SK-N-SH (cell line): ENCODE results near the gene KCTD5. TPM values are rescaled to one million over a fixed set of nuclear protein-coding genes. Genes with fewer than 3 reads are reported as not detected.

Source experiments
- CTCF ChIA-PET: fragments of 300-600, 350-600 bp; formaldehyde crosslinking; extraction: SDS; loops from one replicate; lab custom pipeline; 2021; lab: Yijun Ruan, JAX
- POLR2A ChIA-PET: fragments of 350-600 bp; sonication (Branson Sonifier 250); formaldehyde crosslinking; extraction: SDS; loops from one replicate; lab custom pipeline; 2020; ENCODE audit warnings: antibody characterized with exemption, inconsistent platforms; lab: Yijun Ruan, JAX
- DNase-seq: peaks from one replicate; pipeline ENCODE4 v3.0.0; 2012
- H2AFZ ChIP-seq: fragments of 200-600 bp; sonication (generic); 2 replicates; pipeline ENCODE4 v1.8.1; 2016; ENCODE audit warnings: antibody characterized with exemption, mild to moderate bottlenecking, low read depth
- H3F3A ChIP-seq: fragments of 200-600 bp; sonication (generic); replicated peaks from 2 replicates; pipeline ENCODE3; 2016; ENCODE audit warnings: antibody characterized with exemption, mild to moderate bottlenecking; ENCODE audit not compliant: insufficient read depth
- H3K27ac ChIP-seq, 2 experiments: fragments of 200-500 bp in 1 of 2; fragments of 200-600 bp in 1 of 2; sonication (Bioruptor generic) in 1 of 2; sonication (generic), shearing (Covaris generic) in 1 of 2; 2 replicates each; pipeline versions ENCODE4 v1.5.1 to v1.6.1; 2014 to 2016; ENCODE audit warnings: low read depth in 2 of 2, inconsistent platforms in 1 of 2, low read length in 1 of 2, mild to moderate bottlenecking in 1 of 2, mixed read lengths in 1 of 2
- H3K27me3 ChIP-seq: fragments of 200-600 bp; sonication (generic), shearing (Covaris generic); 2 replicates; pipeline ENCODE4 v1.6.1; 2016; ENCODE audit warnings: mixed run types; ENCODE audit not compliant: insufficient read depth
- H3K36me3 ChIP-seq, 2 experiments: fragments of 200-500 bp in 1 of 2; fragments of 200-600 bp in 1 of 2; sonication (Bioruptor generic) in 1 of 2; sonication (generic) in 1 of 2; replicated peaks in 1 of 2; 2 replicates each; pipeline versions ENCODE3 to v1.5.1; 2014 to 2016; ENCODE audit warnings: low read length in 1 of 2, mild to moderate bottlenecking in 1 of 2; ENCODE audit not compliant: insufficient read depth in 2 of 2, control insufficient read depth in 1 of 2
- H3K4me1 ChIP-seq, 2 experiments: fragments of 200-500 bp in 1 of 2; fragments of 200-600 bp in 1 of 2; sonication (Bioruptor generic) in 1 of 2; sonication (generic), shearing (Covaris generic) in 1 of 2; 2 replicates each; pipeline versions ENCODE4 v1.5.1 to v1.6.1; 2014 to 2016; ENCODE audit warnings: low read depth in 1 of 2, low read length in 1 of 2, mixed run types in 1 of 2; ENCODE audit not compliant: insufficient read depth in 2 of 2, control insufficient read depth in 1 of 2
- H3K4me2 ChIP-seq: fragments of 200-600 bp; sonication (generic), shearing (Covaris generic); 2 replicates; pipeline ENCODE4 v1.6.1; 2017; ENCODE audit warnings: mixed run types
- H3K4me3 ChIP-seq, 2 experiments: fragments of 200-500 bp in 1 of 2; fragments of 200-600 bp in 1 of 2; sonication (Bioruptor generic) in 1 of 2; sonication (generic), shearing (Covaris generic) in 1 of 2; 2 replicates each; pipeline versions ENCODE4 v1.5.1 to v1.8.1; 2014 to 2016; ENCODE audit warnings: low read depth in 2 of 2, inconsistent platforms in 1 of 2, low read length in 1 of 2, mild to moderate bottlenecking in 1 of 2, mixed read lengths in 1 of 2, moderate library complexity in 1 of 2
- H3K79me2 ChIP-seq: fragments of 200-600 bp; sonication (generic); 2 replicates; pipeline ENCODE4 v1.8.1; 2017; ENCODE audit warnings: mild to moderate bottlenecking; ENCODE audit not compliant: insufficient read depth
- H3K9ac ChIP-seq: fragments of 200-600 bp; sonication (generic); 2 replicates; pipeline ENCODE4 v1.6.1; 2017; ENCODE audit warnings: mixed run types
- H3K9me2 ChIP-seq: fragments of 200-600 bp; sonication (generic); 2 replicates; pipeline ENCODE4 v1.6.1; 2017; ENCODE audit warnings: mixed run types
- H3K9me3 ChIP-seq: fragments of 200-600 bp; sonication (generic); 2 replicates; pipeline ENCODE4 v1.6.1; 2017; ENCODE audit warnings: mixed run types, mild to moderate bottlenecking, moderate library complexity
- H4K20me1 ChIP-seq: fragments of 200-600 bp; sonication (generic); 2 replicates; pipeline ENCODE4 v1.6.1; 2017; ENCODE audit warnings: mild to moderate bottlenecking, mixed run types; ENCODE audit not compliant: insufficient read depth
- CTCF ChIP-seq: fragments of 200-600 bp; sonication (generic); IDR thresholded peaks from 2 replicates; pipeline ENCODE4 v1.6.1; 2017; ENCODE audit warnings: antibody characterized with exemption, mild to moderate bottlenecking, moderate library complexity
- FOSL2 ChIP-seq: IDR thresholded peaks from 2 replicates; pipeline ENCODE4 v1.4.0; 2012; ENCODE audit warnings: low read depth, mild to moderate bottlenecking, moderate library complexity, borderline replicate concordance
- GABPA ChIP-seq: IDR thresholded peaks from 2 replicates; pipeline ENCODE4 v1.4.0; 2012; ENCODE audit warnings: low read depth, mild to moderate bottlenecking
- GATA2 ChIP-seq: sonication (generic); formaldehyde crosslinking; IDR thresholded peaks from 2 replicates; pipeline ENCODE4 v1.5.0; 2020; ENCODE audit warnings: mild to moderate bottlenecking, missing genetic modification reagents
- JUND ChIP-seq: IDR thresholded peaks from 2 replicates; pipeline ENCODE4 v1.4.0; 2012
- MAX ChIP-seq: IDR thresholded peaks from 2 replicates; pipeline ENCODE4 v1.4.0; 2012; ENCODE audit warnings: low read depth
- NFIC ChIP-seq: IDR thresholded peaks from 2 replicates; pipeline ENCODE4 v1.4.0; 2012; ENCODE audit warnings: borderline replicate concordance
- NRF1 ChIP-seq: IDR thresholded peaks from 2 replicates; pipeline ENCODE4 v1.6.1; 2012; ENCODE audit warnings: low read depth, mild to moderate bottlenecking, low read length
- PBX3 ChIP-seq: IDR thresholded peaks from 2 replicates; pipeline ENCODE4; 2012
- RCOR1 ChIP-seq: fragments of 150-350 bp; IDR thresholded peaks from 2 replicates; pipeline ENCODE4 v1.6.1; 2017; ENCODE audit warnings: antibody characterized with exemption, low read length
- RFX5 ChIP-seq: IDR thresholded peaks from 2 replicates; pipeline ENCODE4 v1.6.1; 2012; ENCODE audit warnings: mild to moderate bottlenecking, improper control_type of control experiment, low read length
- RXRA ChIP-seq: IDR thresholded peaks from 2 replicates; pipeline ENCODE4 v1.4.0; 2012; ENCODE audit warnings: low read depth, mild to moderate bottlenecking, borderline replicate concordance
- USF2 ChIP-seq: fragments of 150-350 bp; IDR thresholded peaks from 2 replicates; pipeline ENCODE4 v1.6.1; 2017; ENCODE audit warnings: antibody characterized with exemption, low read length, low read depth, borderline replicate concordance
- ZBTB33 ChIP-seq: IDR thresholded peaks from 2 replicates; pipeline ENCODE4 v1.4.0; 2012; ENCODE audit warnings: low read depth, borderline replicate concordance
- WGBS: methylation state at CpG from one replicate; pipeline ENCODE4 v1.1.6; 2017; ENCODE audit warnings: low lambda C conversion rate; 5-methylcytosine and 5-hydroxymethylcytosine counted together
- polyA plus RNA-seq, 3 experiments: library from polyadenylated mRNA; depleted of rRNA; stranded (reverse); fragments of >200 nt; gene quantifications; 2 replicates each; pipeline ENCODE4 v1.2.3, GENCODE V29; 2012

Gene KCTD5
- polyA plus RNA-seq, 1 of the 3 experiments (the other 2 are of a cell fraction): 53.4 TPM

GRCh38 chr16:2756288-2757015 lies 74.1 kb downstream of the KCTD5 start:
- no peak for DNase-seq
- H3K9me2 ChIP-seq: no peaks in the 10 kb centered on the region
- H3K4me2 ChIP-seq: no peak overlapping the region
- TF ChIP-seq FOSL2: no peak
- TF ChIP-seq, all 33 proteins: peak for 0
- no peak overlapping the region for H3K4me3 ChIP-seq
- peaks cover 5% of the 10 kb centered on the region for H3F3A ChIP-seq
- H4K20me1 ChIP-seq: peaks cover 84% of the 10 kb centered on the region
- ChIA-PET CTCF (no interaction called here), POLR2A (interaction anchor here (1.1 kb wide), 1 partner anchor 13 kb away, joined by 4 read pairs; no protein-coding TSS in a partner anchor)
- peaks cover 88% of the 10 kb centered on the region for H3K79me2 ChIP-seq
- no peak overlapping the region; a peak in 1 of 4 replicates for H3K27ac ChIP-seq
- no peaks in the 10 kb centered on the region for H3K27me3 ChIP-seq
- H3K36me3 ChIP-seq: peaks cover 54 to 59% of the 10 kb centered on the region in 2 experiments
- no peaks in the 10 kb centered on the region for H3K9me3 ChIP-seq
- H3K9ac ChIP-seq: no peak overlapping the region
- WGBS: 89% methylated on average over 14 of the region's 30 CpGs
- H3K4me1 ChIP-seq: peaks cover 12 to 17% of the 10 kb centered on the region in 2 experiments; a peak in 3 of 4 replicates
- H2AFZ ChIP-seq: no peak overlapping the region

- no peaks in the 10 kb centered on the region for H3K27me3 ChIP-seq
- TF ChIP-seq GABPA (no peak), CTCF (no peak), JUND (no peak), NRF1 (no peak), USF2 (no peak), ZBTB33 (no peak), RFX5 (no peak), GATA2 (CRISPR knock-in tag) (no peak), FOSL2 (no peak), RCOR1 (no peak), PBX3 (no peak), NFIC (no peak), MAX (no peak), RXRA (no peak)
- H3K27ac ChIP-seq: no peak overlapping the region
- H3K36me3 ChIP-seq: peaks cover 63 to 68% of the 10 kb centered on the region in 2 experiments
- no peak overlapping the region for H3K4me2 ChIP-seq
- WGBS: 94% methylated on average over 11 of the region's 11 CpGs
- ChIA-PET POLR2A (no interaction called here), CTCF (no interaction called here)
- H3F3A ChIP-seq: peaks cover 5% of the 10 kb centered on the region
- no peaks in the 10 kb centered on the region for H3K9me3 ChIP-seq
- H3K4me1 ChIP-seq: peaks cover 12% of the 10 kb centered on the region in 2 experiments; a peak in 3 of 4 replicates
- no peak overlapping the region for H2AFZ ChIP-seq
- peaks cover 95% of the 10 kb centered on the region for H3K79me2 ChIP-seq
- H3K4me3 ChIP-seq: no peak overlapping the region
- peaks cover 89% of the 10 kb centered on the region for H4K20me1 ChIP-seq
- H3K9me2 ChIP-seq: no peaks in the 10 kb centered on the region
- no peak overlapping the region for H3K9ac ChIP-seq
- no peak for DNase-seq
Observed at GRCh38 chr16:2757344-2757743, 75.0 kb downstream of the KCTD5 start.
